K562 (cell line): ENCODE measurements around the gene CPSF7. TPM values are rescaled to one million over a fixed set of nuclear protein-coding genes. Genes with fewer than 3 reads are reported as not detected.

Experiments used
- ATAC-seq: fragments of 200-7000 bp; cut with Tn5 transposase; 3 replicates; pipeline ENCODE4 v1.9.1; 2020; ENCODE audit warnings: moderate library complexity
- BruUV-seq: library from RNA; stranded (reverse); fragments of 400-500 nt; replicated peaks from 2 replicates; lab custom pipeline; 2021; lab: Mats Ljungman, UMichigan
- CTCF ChIA-PET: fragments of 300-600 bp; formaldehyde crosslinking; extraction: SDS; loops from one replicate; lab custom pipeline; 2021; ENCODE audit warnings: low intra/inter-chr PET ratio; lab: Yijun Ruan, JAX
- POLR2A ChIA-PET: fragments of 300-600, 350-650 bp; sonication (Branson Sonifier 250); formaldehyde crosslinking; extraction: SDS; loops from one replicate; lab custom pipeline; 2021; ENCODE audit warnings: antibody characterized with exemption, inconsistent platforms; lab: Yijun Ruan, JAX
- DNase-seq, 4 experiments: peaks; one replicate each; pipeline versions ENCODE4 v3.0.0 to v3.0.0-alpha.2; 2011 to 2018; ENCODE audit warnings: low spot score in 3 of 4, mixed read lengths in 3 of 4; ENCODE audit errors: extremely low read depth in 1 of 4
- FAIRE-seq: peaks from 2 replicates; lab custom pipeline; 2011; peaks lifted over from hg19 to GRCh38; lab: Jason Lieb, UNC
- H2AFZ ChIP-seq: 2 replicates; pipeline ENCODE4 v1.6.0; 2011; ENCODE audit warnings: low read depth, low read length, control low read depth, inconsistent platforms
- H3K27ac ChIP-seq: fragments of 200-600 bp; 3 replicates; pipeline ENCODE4 v1.8.0; 2011; ENCODE audit warnings: low read depth, mild to moderate bottlenecking, control low read depth, inconsistent platforms, low read length, moderate library complexity, mixed read lengths; ENCODE audit errors: extremely low read depth
- H3K27me3 ChIP-seq, 2 experiments: fragments of 300-600 bp in 1 of 2; 2 replicates in 1 of 2; 3 replicates in 1 of 2; pipeline versions ENCODE4 v1.6.0 to v1.8.0; 2011; ENCODE audit warnings: inconsistent platforms in 2 of 2, low read length in 2 of 2, mild to moderate bottlenecking in 1 of 2, mixed read lengths in 1 of 2, moderate library complexity in 1 of 2; ENCODE audit not compliant: control insufficient read depth in 2 of 2, insufficient read depth in 2 of 2
- H3K36me3 ChIP-seq: fragments of 300-600 bp; 3 replicates; pipeline ENCODE4 v1.8.0; 2011; ENCODE audit warnings: mild to moderate bottlenecking, low read length, inconsistent platforms; ENCODE audit not compliant: control insufficient read depth, insufficient read depth
- H3K4me1 ChIP-seq, 2 experiments: fragments of 200-600 bp in 1 of 2; replicated peaks in 1 of 2; 2 replicates in 1 of 2; 3 replicates in 1 of 2; pipeline versions ENCODE4 v1.5.1 to v1.8.0; 2011; ENCODE audit warnings: inconsistent platforms in 2 of 2, low read length in 2 of 2, mild to moderate bottlenecking in 1 of 2, mixed read lengths in 1 of 2, moderate library complexity in 1 of 2; ENCODE audit not compliant: control insufficient read depth in 2 of 2, insufficient read depth in 2 of 2
- H3K4me2 ChIP-seq: 2 replicates; pipeline ENCODE4 v1.6.1; 2011; ENCODE audit warnings: low read length, control low read depth, inconsistent platforms, mixed read lengths; ENCODE audit not compliant: insufficient read depth
- H3K4me3 ChIP-seq: fragments of 200-600 bp; sonication (generic), shearing (Covaris generic); 2 replicates; pipeline ENCODE4 v1.5.1; 2016; ENCODE audit warnings: control low read depth, inconsistent platforms
- H3K79me2 ChIP-seq: fragments of 200-600 bp; 3 replicates; pipeline ENCODE4 v1.8.0; 2011; ENCODE audit warnings: low read length, inconsistent platforms; ENCODE audit not compliant: control insufficient read depth, insufficient read depth
- H3K9ac ChIP-seq, 2 experiments: 2 replicates each; pipeline versions ENCODE4 v1.6.0 to v1.6.1; 2011; ENCODE audit warnings: low read depth in 2 of 2, low read length in 2 of 2, control low read depth in 1 of 2, inconsistent platforms in 1 of 2, mild to moderate bottlenecking in 1 of 2, mixed read lengths in 1 of 2; ENCODE audit not compliant: insufficient read depth in 1 of 2
- H3K9me1 ChIP-seq: one replicate; pipeline ENCODE4 v1.6.0; 2011; ENCODE audit warnings: inconsistent platforms, mild to moderate bottlenecking, low read length, moderate library complexity; ENCODE audit not compliant: control insufficient read depth, insufficient read depth
- H3K9me3 ChIP-seq: replicated peaks from 2 replicates; pipeline ENCODE4 v1.5.1; 2011; ENCODE audit warnings: low read depth, low read length, inconsistent platforms; ENCODE audit not compliant: control insufficient read depth, insufficient read depth
- H4K20me1 ChIP-seq: replicated peaks from 2 replicates; pipeline ENCODE4 v1.6.1; 2011; ENCODE audit warnings: low read length, inconsistent platforms, mixed read lengths; ENCODE audit not compliant: control insufficient read depth, insufficient read depth
- EP300 ChIP-seq: IDR thresholded peaks from 2 replicates; pipeline ENCODE4 v1.6.1; 2012; ENCODE audit warnings: low read length, improper control_type of control experiment
- ZKSCAN3 ChIP-seq: fragments of 250-450 bp; sonication (Bioruptor Pico); IDR thresholded peaks from 2 replicates; pipeline ENCODE4 v1.4.0; 2020
- WGBS: fragments of 100-300 bp; shearing (Covaris generic); methylation state at CpG from one replicate; pipeline ENCODE4 v1.1.6; 2016; ENCODE audit warnings: low coverage, mixed read lengths; ENCODE audit not compliant: insufficient coverage; ENCODE audit errors: missing lambda C conversion rate; 5-methylcytosine and 5-hydroxymethylcytosine counted together
- in situ Hi-C: fragments of 300-500 bp; cut with MboI; formaldehyde crosslinking; loops from 4 replicates; pipeline ENCODE4 v1.15.0; 2018; ENCODE audit warnings: inconsistent platforms, mixed read lengths
- intact Hi-C: fragments of 100-400 bp; cut with micrococcal nuclease; formaldehyde crosslinking; loops from 2 replicates; pipeline ENCODE4 v1.14.2; 2022
- polyA plus RNA-seq, 8 experiments: library from polyadenylated mRNA; depleted of rRNA in 4 of 8; stranded (reverse) in 5 of 8; unstranded in 3 of 8; fragments of >200 nt; fragmentation: Nextera tagmentation in 2 of 8; fragmentation: Illumina TruSeq in 1 of 8; extraction: Ambion mirVana in 2 of 8; extraction: Trizol in 1 of 8; gene quantifications; 2 replicates each; pipeline versions ENCODE4 v1.2.1 to v1.2.3, GENCODE V29; 2011 to 2014; ENCODE audit warnings: inconsistent platforms in 1 of 8, missing spikeins in 1 of 8
- total RNA-seq, 7 experiments: library from RNA; depleted of rRNA in 6 of 7; stranded (reverse); fragments of >200 nt in 6 of 7; fragmentation: Illumina TruSeq in 2 of 7; extraction: Trizol in 2 of 7; gene quantifications; 2 replicates each; pipeline versions ENCODE4 v1.2.1 to v1.2.3, GENCODE V29; 2011 to 2021; ENCODE audit warnings: low replicate concordance in 1 of 7
- TF ChIP-seq, protein P1 (sequence below): sonication (generic); formaldehyde crosslinking; IDR thresholded peaks from 2 replicates; pipeline ENCODE4 v1.4.0; 2020; ENCODE audit warnings: mild to moderate bottlenecking, missing genetic modification reagents
- TF ChIP-seq, protein P2 (sequence below): fragments of 450-650 bp; IDR thresholded peaks from 2 replicates; pipeline ENCODE4 v1.7.1; 2018; ENCODE audit warnings: mild to moderate bottlenecking, low read depth; ENCODE audit not compliant: partially characterized antibody
- TF ChIP-seq, protein P3 (sequence below), 3 experiments: fragments of 200-800 bp in 1 of 3; fragments of 250-450 bp in 1 of 3; fragments of 450-650 bp in 1 of 3; sonication (Bioruptor Pico) in 1 of 3; sonication (Bioruptor generic) in 1 of 3; formaldehyde crosslinking in 1 of 3; IDR thresholded peaks; 2 replicates each; pipeline versions ENCODE4 v1.6.1 to v1.8.0; 2016 to 2022; ENCODE audit warnings: mild to moderate bottlenecking in 2 of 3, missing genetic modification characterization in 2 of 3, missing compliant biosample characterization in 1 of 3, moderate library complexity in 1 of 3

CPSF7 gene
- total and polyA plus RNA-seq, 9 of the 15 experiments (the other 6 are each of a cell fraction or from before 2014, with no cell fraction given): 14.8 to 104 (median 44.1) TPM

DNA sequence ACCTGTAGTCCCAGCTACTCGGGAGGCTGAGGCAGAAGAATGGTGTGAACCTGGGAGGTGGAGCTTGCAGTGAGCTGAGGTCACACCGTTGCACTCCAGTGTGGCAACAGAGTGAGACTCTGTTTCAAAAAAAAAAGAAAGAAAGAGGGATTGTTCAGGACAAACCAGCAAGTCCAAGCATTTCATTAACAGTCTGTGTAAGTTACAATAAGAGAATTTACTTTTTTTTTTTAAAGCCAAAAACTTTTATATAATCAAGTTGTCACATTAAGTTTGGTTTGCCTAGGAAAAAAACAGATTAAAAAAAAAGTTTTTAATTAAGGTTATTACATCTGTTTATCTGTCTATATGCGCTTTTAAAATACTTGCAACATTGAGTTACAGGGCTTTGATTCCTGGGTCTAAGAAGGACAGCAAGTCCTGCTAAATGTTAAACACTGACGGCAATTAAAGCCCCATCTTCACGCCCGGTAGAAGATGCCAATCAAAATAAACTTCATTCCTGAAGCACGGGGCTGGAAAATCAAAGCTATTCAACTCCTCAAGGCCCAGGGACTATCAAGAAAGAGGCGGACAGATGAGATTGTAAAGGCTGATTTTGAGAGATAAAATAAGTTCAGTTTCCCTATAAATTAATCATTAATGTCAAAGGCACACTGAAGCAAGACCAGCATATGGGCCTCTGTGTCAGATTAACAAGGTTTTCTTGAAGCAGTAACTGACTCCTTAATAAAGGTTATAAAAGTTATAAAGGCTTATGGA is 56.9 kb downstream of the CPSF7 start:
- H4K20me1 ChIP-seq: no peaks in the 10 kb centered on the region
- H3K9ac ChIP-seq: no peak overlapping the region
- no TSS peak for BruUV-seq
- H3K79me2 ChIP-seq: no peaks in the 10 kb centered on the region
- peaks cover 3% of the 10 kb centered on the region; the same call in 1 of the 2 replicates for H3K9me3 ChIP-seq
- TF ChIP-seq, protein P1, sequence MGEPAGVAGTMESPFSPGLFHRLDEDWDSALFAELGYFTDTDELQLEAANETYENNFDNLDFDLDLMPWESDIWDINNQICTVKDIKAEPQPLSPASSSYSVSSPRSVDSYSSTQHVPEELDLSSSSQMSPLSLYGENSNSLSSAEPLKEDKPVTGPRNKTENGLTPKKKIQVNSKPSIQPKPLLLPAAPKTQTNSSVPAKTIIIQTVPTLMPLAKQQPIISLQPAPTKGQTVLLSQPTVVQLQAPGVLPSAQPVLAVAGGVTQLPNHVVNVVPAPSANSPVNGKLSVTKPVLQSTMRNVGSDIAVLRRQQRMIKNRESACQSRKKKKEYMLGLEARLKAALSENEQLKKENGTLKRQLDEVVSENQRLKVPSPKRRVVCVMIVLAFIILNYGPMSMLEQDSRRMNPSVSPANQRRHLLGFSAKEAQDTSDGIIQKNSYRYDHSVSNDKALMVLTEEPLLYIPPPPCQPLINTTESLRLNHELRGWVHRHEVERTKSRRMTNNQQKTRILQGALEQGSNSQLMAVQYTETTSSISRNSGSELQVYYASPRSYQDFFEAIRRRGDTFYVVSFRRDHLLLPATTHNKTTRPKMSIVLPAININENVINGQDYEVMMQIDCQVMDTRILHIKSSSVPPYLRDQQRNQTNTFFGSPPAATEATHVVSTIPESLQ (CRISPR knock-in tag): no peak
- TF ChIP-seq EP300 (no peak), ZKSCAN3 (CRISPR knock-in tag) (no peak)
- TF ChIP-seq, protein P2, sequence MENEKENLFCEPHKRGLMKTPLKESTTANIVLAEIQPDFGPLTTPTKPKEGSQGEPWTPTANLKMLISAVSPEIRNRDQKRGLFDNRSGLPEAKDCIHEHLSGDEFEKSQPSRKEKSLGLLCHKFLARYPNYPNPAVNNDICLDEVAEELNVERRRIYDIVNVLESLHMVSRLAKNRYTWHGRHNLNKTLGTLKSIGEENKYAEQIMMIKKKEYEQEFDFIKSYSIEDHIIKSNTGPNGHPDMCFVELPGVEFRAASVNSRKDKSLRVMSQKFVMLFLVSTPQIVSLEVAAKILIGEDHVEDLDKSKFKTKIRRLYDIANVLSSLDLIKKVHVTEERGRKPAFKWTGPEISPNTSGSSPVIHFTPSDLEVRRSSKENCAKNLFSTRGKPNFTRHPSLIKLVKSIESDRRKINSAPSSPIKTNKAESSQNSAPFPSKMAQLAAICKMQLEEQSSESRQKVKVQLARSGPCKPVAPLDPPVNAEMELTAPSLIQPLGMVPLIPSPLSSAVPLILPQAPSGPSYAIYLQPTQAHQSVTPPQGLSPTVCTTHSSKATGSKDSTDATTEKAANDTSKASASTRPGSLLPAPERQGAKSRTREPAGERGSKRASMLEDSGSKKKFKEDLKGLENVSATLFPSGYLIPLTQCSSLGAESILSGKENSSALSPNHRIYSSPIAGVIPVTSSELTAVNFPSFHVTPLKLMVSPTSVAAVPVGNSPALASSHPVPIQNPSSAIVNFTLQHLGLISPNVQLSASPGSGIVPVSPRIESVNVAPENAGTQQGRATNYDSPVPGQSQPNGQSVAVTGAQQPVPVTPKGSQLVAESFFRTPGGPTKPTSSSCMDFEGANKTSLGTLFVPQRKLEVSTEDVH: no peak
- TF ChIP-seq, protein P3, sequence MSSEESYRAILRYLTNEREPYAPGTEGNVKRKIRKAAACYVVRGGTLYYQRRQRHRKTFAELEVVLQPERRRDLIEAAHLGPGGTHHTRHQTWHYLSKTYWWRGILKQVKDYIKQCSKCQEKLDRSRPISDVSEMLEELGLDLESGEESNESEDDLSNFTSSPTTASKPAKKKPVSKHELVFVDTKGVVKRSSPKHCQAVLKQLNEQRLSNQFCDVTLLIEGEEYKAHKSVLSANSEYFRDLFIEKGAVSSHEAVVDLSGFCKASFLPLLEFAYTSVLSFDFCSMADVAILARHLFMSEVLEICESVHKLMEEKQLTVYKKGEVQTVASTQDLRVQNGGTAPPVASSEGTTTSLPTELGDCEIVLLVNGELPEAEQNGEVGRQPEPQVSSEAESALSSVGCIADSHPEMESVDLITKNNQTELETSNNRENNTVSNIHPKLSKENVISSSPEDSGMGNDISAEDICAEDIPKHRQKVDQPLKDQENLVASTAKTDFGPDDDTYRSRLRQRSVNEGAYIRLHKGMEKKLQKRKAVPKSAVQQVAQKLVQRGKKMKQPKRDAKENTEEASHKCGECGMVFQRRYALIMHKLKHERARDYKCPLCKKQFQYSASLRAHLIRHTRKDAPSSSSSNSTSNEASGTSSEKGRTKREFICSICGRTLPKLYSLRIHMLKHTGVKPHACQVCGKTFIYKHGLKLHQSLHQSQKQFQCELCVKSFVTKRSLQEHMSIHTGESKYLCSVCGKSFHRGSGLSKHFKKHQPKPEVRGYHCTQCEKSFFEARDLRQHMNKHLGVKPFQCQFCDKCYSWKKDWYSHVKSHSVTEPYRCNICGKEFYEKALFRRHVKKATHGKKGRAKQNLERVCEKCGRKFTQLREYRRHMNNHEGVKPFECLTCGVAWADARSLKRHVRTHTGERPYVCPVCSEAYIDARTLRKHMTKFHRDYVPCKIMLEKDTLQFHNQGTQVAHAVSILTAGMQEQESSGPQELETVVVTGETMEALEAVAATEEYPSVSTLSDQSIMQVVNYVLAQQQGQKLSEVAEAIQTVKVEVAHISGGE (CRISPR knock-in tag; IDR thresholded peaks at IDR 0.05): no peak
- H3K9me1 ChIP-seq: no peaks in the 10 kb centered on the region
- peaks cover 4 to 7% of the 10 kb centered on the region in 2 experiments; a peak in 4 of 5 replicates for H3K4me1 ChIP-seq
- peaks cover 51% of the 10 kb centered on the region for H3K36me3 ChIP-seq
- WGBS: 89% methylated on average over 8 of the region's 8 CpGs
- H3K27ac ChIP-seq: no peak overlapping the region
- FAIRE-seq (no peak), DNase-seq (no peak), ATAC-seq (no peak)
- in situ Hi-C loops: no loop called here
- H3K4me2 ChIP-seq: no peak overlapping the region
- intact Hi-C loops: no loop called here
- ChIA-PET CTCF (no interaction called here), POLR2A (interaction anchor here (0.6 to 4.7 kb wide), 3 partner anchors 9 to 21 kb away, joined by 3 to 37 read pairs (median 3); partner anchors contain the start of genes CYB561A3 and TMEM138)
- no peak overlapping the region for H2AFZ ChIP-seq
- H3K27me3 ChIP-seq: no peaks in the 10 kb centered on the region
- no peak overlapping the region for H3K4me3 ChIP-seq
